ENCODE results near the gene MX1.

DNA sequence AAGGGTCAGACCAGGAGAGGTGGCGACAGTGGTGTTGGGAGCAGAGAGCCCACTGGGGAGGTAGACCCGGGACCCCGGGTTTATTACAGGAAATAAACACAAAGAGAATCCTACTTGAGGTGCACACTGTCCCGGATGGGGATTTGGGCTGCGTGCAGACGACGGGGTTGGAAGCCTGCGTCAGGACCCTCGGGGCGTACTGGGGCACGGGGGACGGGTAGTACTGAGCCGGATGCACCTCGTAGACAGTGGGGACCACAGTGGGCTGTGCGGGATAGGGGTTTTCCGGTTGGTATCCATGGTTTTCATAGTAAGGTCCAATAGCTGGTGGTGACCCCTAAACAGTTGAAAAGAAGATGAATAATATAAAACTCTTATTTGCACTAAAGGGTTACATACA is 68.2 kb downstream of the MX1 start:
- TF ChIP-seq EP300 (conservative IDR thresholded peaks at IDR 0.05; ENCODE audit: poor library complexity, severe bottlenecking) (no peak), MXI1 (conservative IDR thresholded peaks at IDR 0.05; ENCODE audit: poor library complexity, severe bottlenecking) (no peak), RAD21 (conservative IDR thresholded peaks at IDR 0.05) (no peak), EZH2 (IDR thresholded peaks at IDR 0.05; ENCODE audit: borderline replicate concordance, insufficient read depth, low read length, poor library complexity, severe bottlenecking) (no peak), TAF1 (IDR thresholded peaks at IDR 0.05; ENCODE audit: low read depth) (no peak), SMC3 (conservative IDR thresholded peaks at IDR 0.05; ENCODE audit: poor library complexity) (no peak), POLR2AphosphoS5 (IDR thresholded peaks at IDR 0.05) (no peak)
- TF ChIP-seq, protein P1, sequence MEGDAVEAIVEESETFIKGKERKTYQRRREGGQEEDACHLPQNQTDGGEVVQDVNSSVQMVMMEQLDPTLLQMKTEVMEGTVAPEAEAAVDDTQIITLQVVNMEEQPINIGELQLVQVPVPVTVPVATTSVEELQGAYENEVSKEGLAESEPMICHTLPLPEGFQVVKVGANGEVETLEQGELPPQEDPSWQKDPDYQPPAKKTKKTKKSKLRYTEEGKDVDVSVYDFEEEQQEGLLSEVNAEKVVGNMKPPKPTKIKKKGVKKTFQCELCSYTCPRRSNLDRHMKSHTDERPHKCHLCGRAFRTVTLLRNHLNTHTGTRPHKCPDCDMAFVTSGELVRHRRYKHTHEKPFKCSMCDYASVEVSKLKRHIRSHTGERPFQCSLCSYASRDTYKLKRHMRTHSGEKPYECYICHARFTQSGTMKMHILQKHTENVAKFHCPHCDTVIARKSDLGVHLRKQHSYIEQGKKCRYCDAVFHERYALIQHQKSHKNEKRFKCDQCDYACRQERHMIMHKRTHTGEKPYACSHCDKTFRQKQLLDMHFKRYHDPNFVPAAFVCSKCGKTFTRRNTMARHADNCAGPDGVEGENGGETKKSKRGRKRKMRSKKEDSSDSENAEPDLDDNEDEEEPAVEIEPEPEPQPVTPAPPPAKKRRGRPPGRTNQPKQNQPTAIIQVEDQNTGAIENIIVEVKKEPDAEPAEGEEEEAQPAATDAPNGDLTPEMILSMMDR (IDR thresholded peaks at IDR 0.05; ENCODE audit: poor library complexity, severe bottlenecking) = no peak
- TF ChIP-seq, protein P2, sequence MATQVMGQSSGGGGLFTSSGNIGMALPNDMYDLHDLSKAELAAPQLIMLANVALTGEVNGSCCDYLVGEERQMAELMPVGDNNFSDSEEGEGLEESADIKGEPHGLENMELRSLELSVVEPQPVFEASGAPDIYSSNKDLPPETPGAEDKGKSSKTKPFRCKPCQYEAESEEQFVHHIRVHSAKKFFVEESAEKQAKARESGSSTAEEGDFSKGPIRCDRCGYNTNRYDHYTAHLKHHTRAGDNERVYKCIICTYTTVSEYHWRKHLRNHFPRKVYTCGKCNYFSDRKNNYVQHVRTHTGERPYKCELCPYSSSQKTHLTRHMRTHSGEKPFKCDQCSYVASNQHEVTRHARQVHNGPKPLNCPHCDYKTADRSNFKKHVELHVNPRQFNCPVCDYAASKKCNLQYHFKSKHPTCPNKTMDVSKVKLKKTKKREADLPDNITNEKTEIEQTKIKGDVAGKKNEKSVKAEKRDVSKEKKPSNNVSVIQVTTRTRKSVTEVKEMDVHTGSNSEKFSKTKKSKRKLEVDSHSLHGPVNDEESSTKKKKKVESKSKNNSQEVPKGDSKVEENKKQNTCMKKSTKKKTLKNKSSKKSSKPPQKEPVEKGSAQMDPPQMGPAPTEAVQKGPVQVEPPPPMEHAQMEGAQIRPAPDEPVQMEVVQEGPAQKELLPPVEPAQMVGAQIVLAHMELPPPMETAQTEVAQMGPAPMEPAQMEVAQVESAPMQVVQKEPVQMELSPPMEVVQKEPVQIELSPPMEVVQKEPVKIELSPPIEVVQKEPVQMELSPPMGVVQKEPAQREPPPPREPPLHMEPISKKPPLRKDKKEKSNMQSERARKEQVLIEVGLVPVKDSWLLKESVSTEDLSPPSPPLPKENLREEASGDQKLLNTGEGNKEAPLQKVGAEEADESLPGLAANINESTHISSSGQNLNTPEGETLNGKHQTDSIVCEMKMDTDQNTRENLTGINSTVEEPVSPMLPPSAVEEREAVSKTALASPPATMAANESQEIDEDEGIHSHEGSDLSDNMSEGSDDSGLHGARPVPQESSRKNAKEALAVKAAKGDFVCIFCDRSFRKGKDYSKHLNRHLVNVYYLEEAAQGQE (IDR thresholded peaks at IDR 0.05; ENCODE audit: borderline replicate concordance) = no peak
